ENCODE measurements around the gene JAKMIP2.
A peak's percentile ranks its signal among the peaks of the same experiment; 100 is the strongest.
"Not testable (repeated sequence)": the region's sequence is repeated elsewhere in the genome, so short reads cannot be mapped to it uniquely, and the experiment has no call there.

The JAKMIP2 gene

DNA sequence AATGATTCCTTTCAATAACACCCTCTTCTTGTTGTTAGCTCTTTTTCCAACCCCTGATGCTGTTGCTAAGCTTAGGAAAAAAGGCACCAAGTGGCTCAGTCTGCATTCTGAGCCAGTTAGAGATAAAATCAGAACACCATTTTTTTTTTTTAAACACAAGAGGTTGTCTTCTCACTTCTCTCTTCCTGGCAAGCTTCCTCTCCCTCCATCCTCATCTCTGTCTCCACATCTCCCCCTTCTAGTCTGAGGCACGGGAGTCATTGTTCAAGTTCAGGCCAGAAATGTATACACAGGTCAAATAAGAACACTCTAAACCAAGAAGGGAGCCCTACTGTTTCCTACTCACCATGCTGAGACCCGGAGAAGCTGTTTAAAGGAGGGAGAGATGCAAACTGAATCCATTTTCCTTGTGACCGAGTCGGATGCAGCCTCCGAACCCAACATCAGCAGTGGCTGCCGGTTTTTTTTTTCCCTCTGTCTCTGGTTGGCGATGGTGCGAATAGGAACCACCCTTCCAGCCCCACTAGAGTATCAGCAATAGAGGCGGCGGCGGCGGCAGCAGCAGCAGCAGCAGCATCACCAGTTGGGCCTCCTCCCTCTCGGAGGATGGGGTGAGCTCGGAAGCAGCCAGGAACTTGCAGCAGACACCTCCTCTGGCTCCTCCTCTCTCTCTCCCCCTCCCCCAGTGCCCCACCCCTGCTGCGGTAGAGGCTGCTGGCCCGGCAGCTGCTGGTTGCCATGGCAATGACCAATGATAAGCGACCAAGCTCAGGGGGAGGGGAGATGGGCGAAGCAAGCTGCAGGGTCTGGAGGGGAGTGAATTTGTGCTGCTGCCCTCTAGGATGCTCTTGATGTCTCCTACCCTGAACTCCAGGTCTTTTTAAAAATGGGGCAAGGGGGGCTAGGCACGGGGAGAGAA is at the start of gene JAKMIP2:
JAKMIP2 (minus strand) TSS at position 619 of the 919 bp plus-strand sequence. CDS start 110,922 bp downstream, outside the sequence.
- DNase-seq (ENCODE audit: low spot score) = peak; percentile 99

- DNase-seq (ENCODE audit: low spot score) = no peak
Observed at GRCh38 chr5:147831465-147831864, 48.9 kb upstream of the JAKMIP2 start, which contains the start of gene SPINK1. Gene SPINK1 (minus strand): TSS chr5:147831671. CDS start chr5:147831577, 94 bp downstream.

DNA sequence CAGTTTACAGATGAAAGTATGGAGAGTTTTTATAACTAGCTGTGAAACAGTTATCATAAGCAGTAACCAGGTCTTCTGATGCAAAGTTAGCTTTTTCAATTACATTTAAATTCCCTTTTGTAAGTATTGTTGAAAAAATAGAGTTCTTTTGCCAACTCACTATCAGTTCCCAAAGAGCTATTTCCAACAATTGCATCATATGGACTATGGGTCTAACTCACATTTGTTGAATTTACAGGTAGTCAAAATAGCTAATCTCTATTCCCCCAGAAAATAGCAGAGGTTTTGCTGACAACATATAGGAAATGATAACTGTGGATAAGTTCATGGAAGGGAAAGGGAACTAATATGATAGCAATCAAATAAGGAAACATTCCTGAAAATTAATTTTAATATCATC is 47.5 kb upstream of the JAKMIP2 start:
- no peak for DNase-seq (ENCODE audit: low spot score)

DNA sequence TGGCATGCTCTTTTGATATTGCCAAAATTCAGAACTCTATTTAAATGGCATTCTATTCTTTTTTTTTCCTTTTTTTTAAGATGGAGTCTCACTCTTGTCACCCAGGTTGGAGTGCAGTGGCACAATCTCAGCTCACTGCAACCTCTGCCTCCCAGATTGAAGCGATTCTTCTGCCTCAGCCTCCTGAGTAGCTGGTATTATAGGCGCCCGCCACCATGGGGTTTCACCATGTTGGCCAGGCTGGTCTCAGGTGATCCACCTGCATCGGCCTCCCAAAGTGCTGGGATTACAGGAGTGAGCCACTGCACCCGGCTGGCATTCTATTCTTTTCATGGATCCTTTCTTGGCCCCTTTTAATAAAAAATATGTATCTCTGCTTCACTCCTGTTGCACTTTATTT is 44.5 kb upstream of the JAKMIP2 start:
- DNase-seq (ENCODE audit: low spot score) = not testable (repeated sequence)

DNA sequence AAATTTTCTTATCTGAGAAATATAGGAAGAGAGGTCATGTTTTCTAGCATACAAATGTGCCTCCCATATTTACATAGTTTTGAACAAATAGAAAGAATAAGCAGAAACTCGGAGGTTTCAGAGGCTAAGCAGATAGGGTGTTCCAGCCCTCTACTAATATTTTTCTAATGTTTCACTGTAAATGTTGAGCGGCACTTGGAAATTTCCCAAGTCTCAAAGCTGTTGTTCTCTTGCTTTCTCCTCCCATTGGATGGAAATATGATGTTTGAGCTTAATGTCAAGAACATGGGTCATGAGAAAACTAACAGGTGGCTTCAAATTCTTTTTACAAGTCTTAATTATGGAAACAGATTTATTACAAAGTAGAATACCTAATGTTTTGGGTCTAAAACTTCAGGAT is 43.8 kb upstream of the JAKMIP2 start:
- DNase-seq (ENCODE audit: low spot score) = no peak

- peak; percentile 79 for DNase-seq (ENCODE audit: low spot score)
Observed at GRCh38 chr5:147822686-147823491, 40.4 kb upstream of the JAKMIP2 start.

GRCh38 chr5:147822222-147822621 is 39.7 kb upstream of the JAKMIP2 start:
- not testable (repeated sequence) for DNase-seq (ENCODE audit: low spot score)

DNA sequence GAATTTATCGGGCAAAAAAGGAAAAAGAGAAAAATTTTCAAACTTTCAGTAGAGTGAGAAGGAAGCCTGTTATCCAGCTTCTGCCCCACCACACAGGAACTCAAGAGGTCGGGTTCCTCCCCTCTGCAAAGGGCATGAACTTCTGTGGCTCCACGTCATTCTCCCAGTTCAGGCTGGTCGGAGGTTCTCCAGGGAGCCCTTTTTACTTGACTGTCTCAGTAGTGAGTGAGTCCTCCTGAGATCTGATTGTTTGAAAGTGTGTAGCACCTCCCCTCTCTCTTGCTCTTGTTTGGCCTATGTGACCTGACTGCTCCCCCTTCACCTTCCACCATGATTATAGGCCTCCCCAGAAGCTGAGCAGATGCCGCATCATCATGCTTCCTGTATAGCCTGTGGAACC is 39.2 kb upstream of the JAKMIP2 start:
- DNase-seq (ENCODE audit: low spot score) = no peak

GRCh38 chr5:147819261-147819770 is 36.8 kb upstream of the JAKMIP2 start:
- no peak for DNase-seq (ENCODE audit: low spot score)

GRCh38 chr5:147818290-147818689 is 35.8 kb upstream of the JAKMIP2 start:
- DNase-seq (ENCODE audit: low spot score) = no peak

GRCh38 chr5:147813696-147814095 is 31.2 kb upstream of the JAKMIP2 start:
- DNase-seq (ENCODE audit: low spot score) = no peak

GRCh38 chr5:147809830-147810666 is 27.5 kb upstream of the JAKMIP2 start:
- no peak for DNase-seq (ENCODE audit: low spot score)

- DNase-seq (ENCODE audit: low spot score) = no peak
Observed at GRCh38 chr5:147805030-147805454, 22.5 kb upstream of the JAKMIP2 start.

- no peak for DNase-seq (ENCODE audit: low spot score)
Observed at GRCh38 chr5:147804334-147804733, 21.8 kb upstream of the JAKMIP2 start.

DNA sequence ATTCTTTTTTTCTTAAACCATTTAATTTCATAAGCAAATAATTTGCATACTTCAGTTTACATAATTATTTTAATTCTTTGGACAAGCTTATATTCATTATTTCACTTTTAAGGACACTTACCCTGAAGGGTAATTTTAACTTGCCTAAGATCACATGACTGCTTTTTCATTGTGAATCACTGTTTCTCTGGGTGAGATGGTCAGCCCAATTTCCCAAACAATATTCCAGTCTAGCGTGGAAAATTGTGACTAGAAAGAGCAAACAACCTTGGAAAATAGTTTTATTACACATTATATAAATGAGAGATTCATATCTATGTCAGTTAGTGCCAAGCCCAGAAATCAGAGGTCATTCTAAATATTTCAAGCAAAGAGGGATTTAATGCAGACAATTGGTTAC is 21.4 kb upstream of the JAKMIP2 start:
- DNase-seq (ENCODE audit: low spot score) = no peak

- not testable (repeated sequence) for DNase-seq (ENCODE audit: low spot score)
Observed at GRCh38 chr5:147803161-147803560, 20.6 kb upstream of the JAKMIP2 start.

DNA sequence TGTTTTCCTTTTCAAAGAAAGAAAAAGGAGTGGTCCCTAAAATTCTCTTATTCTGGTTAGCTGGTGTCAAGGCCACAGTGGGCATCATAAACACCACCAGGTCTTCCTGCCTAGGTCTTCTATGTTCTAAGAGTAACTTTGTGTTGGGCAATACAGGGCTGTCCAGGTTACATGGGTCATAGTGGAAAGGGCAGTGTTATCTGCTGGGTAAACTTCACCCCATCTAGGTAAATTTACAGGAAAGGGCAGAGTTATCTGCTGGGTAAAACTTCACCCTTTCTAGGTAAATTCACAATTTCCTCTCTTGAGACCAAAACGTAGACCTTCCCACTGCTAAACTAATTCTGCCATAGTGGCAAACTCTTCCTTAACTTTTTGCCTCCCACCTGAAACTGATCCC is 18.9 kb upstream of the JAKMIP2 start:
- no peak for DNase-seq (ENCODE audit: low spot score)

GRCh38 chr5:147800491-147800890 is 18.0 kb upstream of the JAKMIP2 start:
- DNase-seq (ENCODE audit: low spot score) = no peak

DNA sequence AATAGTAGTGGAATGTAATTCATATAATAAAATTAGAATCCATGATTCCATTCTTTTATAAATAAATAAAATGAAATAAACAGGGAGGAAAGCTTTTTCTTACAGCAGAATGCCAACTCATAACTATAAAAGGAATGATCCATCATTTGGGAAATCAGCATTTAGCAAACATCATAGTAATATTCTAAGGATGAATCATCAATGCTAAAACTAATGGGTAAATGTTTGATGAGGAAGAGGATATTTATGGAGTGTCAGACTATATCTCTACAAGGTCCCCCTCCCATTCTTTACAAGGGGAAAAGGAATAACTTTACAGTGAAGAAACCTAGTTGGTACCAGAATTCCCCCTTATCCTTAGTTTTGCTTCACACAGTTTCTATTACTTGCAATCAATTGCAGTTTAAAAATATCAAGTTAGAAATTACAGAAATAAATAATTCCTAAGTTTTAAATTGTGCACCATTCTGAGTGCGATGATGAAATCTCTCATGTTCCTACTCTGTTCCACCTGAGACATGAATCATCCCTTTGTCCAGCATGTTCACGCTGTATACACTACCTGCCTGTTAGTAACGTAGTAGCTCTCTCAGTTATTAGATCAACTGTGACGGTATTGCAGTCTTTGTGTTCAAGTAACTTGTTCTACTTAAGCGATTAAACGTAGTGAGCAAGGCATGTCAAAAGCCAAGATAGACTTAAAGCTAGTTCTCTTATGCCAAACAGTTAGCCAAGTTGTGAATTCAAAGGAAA is 14.2 kb upstream of the JAKMIP2 start:
- DNase-seq (ENCODE audit: low spot score) = no peak

- no peak for DNase-seq (ENCODE audit: low spot score)
Observed at GRCh38 chr5:147791181-147791580, 8.7 kb upstream of the JAKMIP2 start.

- no peak for DNase-seq (ENCODE audit: low spot score)
Observed at GRCh38 chr5:147789820-147790219, 7.3 kb upstream of the JAKMIP2 start.

Measured in globus pallidus (tissue), 1 donor.